ENCODE results near the gene ACOT13.
A peak's percentile ranks its signal among the peaks of the same experiment; 100 is the strongest.
"Not testable (repeated sequence)": the region's sequence is repeated elsewhere in the genome, so short reads cannot be mapped to it uniquely, and the experiment has no call there.

ACOT13 gene

DNA sequence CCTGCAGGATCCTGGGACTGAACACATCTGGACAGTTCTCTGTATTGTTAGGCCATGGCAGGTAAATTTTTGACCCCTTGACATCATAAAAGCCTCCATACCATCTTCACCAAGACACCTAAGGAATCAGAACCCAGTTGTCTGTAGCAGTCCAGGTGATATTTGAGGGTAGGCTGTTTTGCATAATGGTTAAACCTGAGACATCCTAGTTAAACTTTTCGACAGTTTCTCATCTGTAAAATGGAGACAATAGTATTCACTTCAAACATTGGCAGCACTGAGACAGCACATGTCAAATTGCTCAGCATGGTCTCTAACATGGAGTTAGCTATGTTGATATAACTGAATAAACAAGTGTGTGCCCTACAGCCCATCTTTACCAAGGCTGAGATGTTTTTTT, 27.3 kb downstream of the ACOT13 start:
- DNase-seq, result no peak

DNA sequence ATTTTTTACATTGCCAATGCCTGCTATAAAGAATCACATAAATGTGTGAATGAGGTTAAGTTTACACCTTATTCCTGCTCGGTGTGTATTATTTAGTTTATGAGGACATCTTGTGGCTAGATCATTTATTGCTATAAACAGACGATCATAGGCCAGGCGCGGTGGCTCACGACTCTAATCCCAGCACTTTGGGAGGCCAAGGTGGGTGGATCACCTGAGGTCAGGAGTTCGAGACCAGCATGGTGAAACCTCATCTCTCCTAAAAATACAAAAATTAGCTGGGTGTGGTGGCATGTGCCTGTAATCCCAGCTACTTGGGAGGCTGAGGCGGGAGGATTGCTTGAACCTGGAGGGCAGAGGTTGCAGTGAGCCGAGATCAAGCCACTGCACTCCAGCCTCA, 28.8 kb downstream of the ACOT13 start:
- peak in 1 of 2 experiments; percentile 69 for DNase-seq

DNA sequence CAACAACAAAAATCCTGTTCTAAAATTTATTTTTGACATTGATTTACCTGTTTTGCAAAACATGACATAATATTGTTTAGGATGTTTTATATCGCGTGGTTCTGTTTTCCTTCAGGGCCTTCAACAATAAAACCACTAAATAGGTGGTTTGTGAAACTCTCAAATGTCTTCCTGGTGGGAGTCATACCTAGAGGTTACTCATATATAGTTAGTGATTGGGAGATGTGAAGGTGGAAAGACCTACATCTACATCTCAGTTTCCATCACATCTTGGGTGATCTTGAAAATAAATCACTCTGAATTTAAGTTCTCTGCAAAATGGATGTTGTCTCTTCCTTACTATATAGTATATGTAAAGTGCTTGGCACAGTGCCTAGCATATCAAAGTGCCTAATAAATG, 29.2 kb downstream of the ACOT13 start:
- DNase-seq, result no peak

DNA sequence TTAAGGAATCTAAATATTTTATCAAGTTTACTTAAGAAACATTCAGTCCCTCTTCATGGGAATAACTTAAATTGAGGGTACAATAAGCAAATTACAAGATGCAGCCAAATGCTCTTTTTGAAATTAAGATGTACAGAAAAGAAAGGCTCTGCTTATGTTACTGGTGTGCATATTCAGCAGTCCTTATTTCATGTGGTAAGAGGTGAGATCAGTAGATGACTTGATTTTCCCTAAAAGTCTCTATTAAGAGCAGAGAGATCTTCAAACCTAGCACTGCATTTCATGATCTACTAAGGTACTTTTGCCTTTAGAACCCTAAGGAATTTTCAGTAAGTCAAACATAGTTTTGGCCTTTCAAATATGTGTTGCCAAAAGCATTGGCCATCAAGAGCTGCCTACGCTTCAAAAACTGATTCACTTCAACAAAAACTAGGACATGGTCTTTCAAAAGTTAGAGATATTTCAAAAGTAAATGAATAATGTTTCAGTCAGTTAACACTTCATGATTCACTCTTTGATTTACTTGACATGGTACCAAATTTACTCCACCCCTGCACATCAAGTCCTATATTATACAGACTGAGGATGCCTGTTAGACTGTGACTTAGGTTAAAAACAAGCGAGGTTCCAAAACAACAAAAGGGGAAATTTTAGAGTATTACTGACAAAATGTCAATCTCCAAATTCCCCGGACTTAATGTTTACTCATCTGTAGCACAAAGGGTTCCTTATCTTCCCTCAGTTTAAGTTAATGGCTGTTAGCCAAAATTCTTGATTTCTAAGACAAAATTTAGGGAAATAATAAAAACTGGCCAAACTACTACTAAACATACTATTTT, 32.9 kb downstream of the ACOT13 start:
- DNase-seq, result no peak

DNA sequence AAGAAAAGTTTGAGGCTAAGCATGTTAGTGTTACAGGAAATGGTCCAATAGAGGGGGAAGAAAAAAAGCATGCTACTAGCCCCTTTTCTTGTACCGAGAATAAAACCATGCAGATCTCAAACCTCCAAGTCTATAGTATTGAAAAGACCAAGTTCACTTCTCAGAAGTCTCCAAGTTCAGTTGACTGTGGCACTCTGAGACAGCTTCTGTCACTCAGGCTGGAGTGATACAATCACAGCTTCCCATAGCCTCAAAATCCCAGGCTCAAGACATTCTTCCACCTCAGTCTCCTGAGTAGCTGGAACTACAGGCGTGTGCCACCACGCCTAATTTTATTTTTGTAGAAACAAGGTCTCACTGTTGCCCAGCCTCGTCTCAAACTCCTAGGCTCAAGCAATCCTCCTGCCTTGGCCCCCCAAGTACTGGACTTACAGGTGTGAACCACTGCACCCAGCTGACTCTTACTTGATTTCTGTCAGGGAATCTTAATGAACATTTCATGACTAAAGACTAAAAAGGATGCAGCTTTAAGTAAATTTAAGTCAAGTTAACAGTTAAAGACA, 35.9 kb downstream of the ACOT13 start:
- DNase-seq, result no peak

DNA sequence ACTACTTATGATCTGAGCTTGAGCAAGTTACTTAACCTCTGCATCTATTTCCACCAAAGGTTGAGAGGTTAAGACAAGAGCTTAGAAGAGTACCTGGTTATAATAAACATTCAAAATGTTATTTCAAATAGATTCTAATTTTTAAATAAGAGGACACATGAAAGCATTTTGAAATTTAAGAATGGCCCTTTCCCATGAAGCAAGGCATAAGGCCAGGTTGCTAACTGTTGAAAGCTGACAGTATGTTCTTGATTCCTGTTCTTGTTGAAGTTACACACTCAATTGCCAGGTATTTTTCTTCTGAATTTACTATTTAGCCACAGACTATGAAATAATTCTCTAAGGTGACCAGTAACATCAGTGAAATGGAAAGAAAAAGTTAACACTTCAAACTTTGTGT, 37.6 kb downstream of the ACOT13 start:
- DNase-seq, result no peak

DNA sequence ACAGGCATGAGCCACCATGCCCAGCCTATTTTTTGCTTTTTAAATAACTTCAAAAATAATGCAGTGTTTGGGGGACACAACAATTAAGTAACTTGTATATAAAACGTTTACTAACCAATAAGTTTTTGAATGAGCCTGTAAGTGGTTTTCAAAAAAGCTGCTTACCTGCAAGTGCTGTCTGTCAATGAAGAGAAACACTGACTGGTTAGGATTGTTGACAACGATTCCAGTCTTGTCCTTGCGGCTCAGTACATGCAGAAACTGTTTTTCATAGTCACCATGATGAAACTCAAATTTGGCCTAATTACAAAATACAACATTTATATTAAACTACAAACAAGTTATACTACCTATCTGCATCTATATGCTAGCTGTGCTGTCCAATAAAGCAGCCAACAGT, 41.7 kb downstream of the ACOT13 start:
- DNase-seq, result no peak

DNA sequence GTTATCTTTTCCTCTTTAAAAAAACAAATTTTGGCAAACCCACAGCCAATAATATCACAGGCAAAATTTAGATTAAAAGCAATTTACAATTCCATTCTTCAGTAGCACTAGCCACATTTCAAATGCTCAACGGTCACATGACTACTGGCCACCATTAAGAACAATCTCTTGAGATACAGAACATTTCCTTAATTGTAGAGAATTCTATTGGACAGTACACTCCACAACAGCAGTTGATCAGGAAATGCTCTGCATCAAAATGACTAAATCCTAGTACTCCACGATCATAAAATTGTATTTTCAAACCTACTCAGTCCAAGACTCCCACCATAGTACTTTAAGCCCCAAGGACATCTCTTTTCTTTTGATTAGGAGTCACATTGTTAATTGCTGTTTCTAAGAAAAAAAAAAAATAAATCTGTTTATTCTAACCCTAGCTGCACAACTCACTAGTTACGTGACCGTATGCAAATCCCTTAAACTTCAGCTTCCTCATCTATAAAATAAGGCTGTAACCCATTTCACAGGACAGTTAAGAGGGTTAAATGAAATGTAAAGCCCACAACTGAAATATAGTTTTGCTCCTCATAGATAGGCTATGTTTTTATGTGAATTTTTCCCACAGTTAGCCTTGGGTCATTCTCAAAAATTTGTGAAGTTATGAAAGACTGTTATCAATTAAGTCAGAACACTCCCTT, 42.3 kb downstream of the ACOT13 start:
- no peak for DNase-seq

DNA sequence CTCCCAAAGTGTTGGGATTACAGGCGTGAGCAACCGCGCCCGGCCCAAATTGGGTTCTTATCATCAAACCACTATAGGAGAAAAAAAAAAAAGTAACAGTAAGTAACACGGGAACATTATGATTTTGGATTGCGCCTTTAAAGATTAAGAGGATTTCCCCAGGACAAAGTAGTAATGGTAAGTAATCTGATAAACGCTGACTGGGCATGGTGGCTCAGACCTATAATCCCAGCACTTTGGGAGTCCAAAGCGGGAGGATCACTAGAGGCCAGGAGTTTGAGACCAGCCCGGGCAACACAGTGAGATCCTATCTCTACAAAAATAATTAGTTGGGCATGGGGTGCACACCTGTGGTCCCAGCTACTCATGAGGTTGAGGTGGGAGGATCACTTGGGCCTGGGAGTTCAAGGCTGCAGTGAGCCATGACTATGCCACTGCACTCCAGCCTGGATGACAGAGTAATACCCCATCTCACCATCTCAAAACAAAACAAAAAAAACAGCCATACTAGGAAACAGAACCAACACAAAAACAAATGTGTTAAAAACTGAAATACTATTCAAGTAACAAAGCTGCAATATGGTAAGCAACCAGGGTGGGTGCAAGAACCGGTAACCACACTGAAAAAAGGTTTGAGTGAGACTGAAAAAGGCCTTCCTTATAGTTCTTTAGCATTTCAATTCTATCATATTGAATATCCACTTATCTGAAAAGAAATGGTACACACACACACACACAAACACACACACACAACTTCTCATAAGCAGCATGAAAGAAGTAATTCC, 43.8 kb downstream of the ACOT13 start:
- DNase-seq, result no peak

DNA sequence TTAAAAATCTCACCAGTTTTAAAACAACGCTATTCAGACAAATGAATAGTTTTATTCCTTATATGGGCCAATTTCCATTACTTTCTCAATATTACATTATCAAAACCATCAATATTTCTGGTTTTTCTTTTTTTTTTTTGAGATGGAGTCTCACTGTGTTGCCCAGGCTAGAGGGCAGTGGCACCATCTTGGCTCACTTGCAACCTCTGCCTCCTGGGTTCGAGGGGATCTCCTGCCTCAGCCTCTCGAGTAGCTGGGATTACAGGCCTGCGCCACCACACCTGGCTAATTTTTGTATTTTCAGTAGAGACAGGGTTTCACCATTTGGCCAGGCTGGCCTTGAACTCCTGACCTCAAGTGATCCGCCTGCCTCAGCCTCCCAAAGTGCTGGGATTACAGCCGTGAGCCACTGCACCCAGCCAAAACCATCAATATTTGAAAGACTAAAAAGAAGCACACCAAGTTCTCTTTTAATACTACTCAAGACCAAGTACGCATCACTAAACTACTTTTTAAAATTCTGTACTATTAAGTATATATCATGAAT, 49.8 kb downstream of the ACOT13 start:
- not testable (repeated sequence) for DNase-seq

DNA sequence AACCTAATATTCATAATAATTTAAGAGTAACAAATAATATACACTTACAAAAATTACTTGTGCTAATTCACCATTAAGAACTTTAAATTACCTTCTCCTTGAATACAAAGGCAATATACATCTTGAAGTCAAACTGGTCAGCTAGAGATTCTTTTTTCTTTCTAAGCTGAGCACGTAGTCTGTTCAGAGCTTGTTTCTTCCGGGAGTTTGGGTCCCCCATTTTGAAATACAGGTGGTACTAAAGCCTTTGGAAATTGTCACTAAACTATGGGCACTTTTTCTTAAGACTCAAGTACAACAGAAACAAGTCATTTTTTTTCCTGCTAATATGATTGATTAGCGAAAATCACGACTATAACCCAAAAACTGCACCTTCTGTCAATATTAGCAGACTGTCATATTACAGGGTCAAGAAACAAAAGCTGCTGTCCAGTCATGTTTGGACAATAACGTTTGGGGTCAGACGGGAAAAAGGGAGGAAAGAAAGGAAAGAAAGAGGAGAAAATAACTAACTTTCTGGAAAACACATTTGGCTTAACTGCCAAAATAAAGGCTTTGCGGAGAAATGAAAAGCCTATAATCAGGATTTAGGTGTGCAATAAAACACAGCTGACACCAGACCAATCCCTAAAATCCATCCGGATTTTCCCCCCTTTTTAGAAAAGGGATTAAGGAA, 51.7 kb downstream of the ACOT13 start:
- DNase-seq, result peak in 1 of 2 experiments; percentile 32

DNA sequence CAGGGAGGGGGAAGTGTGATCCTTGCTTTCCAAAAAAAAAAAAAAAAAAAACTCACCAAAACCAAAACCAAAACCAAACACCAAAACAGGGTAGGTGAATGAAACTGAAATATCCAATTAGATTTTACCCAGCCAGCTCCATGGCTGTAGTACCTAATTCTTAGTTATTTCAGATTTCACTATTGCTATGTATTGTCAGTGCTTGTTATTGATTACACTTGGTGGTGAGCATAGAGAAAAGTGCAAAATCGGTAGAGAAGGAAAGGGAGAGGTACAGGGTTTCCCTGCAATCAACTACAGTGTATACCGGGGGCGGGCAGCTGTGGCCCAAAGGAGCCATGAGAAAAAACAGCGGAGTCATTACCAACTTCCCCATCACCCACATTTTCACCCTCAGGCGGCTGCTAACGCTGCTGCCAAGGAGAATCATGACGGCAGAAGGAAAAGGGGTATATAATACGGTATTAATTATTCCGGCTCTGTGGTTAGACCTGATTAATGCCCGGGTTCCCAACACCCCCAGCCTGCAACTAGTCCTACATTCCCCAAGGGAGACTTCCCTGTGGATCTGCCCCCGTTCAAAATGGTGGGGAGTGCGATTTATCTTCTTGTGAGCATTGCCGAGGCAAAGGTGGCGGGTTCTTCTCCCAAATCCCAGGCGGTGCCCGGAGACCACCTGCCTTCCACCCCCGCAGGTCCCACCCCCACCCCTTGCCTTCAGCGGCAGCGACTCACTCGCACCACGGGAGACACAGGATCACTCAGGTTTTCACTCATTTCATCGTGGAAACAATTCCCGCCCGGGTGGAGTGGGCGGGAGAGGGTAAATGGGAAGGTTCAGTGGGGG, 52.5 kb downstream of the ACOT13 start, which contains the start of gene C6orf62:
C6orf62 (minus strand) TSS at position 30 of the 847 bp plus-strand sequence. CDS start 486 bp downstream, outside the sequence.
- DNase-seq, result peak in 1 of 2 experiments; percentile 40

DNA sequence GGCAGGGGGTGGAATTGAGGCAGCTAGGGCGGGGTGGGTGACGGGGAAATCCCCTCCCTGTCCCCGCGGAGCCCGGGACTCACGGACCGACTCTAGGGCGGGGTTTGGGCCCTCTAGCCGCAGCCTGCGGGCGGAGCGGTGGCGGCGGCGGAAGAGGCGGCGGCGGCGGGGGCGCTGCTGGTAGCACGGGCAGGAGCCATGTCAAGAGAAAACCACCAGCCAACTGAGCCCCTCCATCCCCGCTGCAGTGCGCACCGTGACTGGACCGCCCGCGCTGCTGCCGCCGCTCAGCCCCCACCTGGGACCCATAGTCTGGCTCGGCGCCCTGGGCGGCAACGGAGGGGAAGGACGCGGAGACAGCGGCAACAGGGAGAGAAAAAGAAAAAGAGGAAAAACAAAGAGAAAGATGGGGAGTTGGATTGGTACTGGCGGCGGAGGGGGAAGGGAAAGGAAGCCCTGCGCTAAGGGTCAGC, 53.3 kb downstream of the ACOT13 start:
- peak in 1 of 2 experiments; percentile 38 for DNase-seq

DNA sequence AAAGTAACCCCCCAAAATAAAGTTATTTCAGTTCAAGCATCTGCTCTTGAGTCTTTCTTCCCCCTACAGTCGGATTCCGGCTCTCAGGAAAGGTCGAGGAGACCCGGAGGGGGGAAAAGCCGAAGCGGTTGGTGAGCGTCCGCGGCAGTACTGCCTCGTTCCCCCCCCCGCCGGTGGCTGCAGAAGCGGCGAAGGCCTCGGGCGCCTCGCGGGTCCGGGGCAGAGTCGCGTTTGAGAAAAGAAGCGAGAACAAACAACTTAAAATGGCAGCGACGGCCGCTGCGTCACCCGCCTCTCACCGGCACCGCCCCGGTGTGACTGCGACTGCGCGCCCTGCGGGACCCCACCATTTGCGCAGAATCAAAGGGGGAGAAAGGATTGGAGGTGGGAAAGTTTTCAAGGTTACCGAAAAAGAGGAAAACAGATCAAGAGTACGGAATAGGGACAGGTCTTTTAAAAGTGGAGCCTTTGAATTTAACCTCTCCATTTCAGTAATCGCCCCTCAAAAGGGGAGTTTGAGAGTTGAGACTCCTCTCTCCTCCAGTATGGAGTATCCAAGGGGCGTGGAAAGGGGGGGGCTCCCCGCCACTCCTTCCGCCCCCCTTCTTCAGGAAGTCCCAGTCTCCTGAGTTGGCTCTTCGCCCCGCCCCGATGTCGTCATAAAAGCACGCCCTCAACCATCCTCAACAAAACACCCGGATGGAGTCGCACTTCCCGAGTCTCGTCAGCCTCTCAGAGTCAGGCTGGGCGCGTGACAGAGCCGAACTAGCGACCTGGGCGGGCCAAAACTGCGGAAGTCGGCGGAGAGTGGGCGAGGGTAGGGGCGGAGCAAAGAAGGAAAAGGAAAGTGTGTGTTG, 54.0 kb downstream of the ACOT13 start:
- DNase-seq, result peak; percentile 99

DNA sequence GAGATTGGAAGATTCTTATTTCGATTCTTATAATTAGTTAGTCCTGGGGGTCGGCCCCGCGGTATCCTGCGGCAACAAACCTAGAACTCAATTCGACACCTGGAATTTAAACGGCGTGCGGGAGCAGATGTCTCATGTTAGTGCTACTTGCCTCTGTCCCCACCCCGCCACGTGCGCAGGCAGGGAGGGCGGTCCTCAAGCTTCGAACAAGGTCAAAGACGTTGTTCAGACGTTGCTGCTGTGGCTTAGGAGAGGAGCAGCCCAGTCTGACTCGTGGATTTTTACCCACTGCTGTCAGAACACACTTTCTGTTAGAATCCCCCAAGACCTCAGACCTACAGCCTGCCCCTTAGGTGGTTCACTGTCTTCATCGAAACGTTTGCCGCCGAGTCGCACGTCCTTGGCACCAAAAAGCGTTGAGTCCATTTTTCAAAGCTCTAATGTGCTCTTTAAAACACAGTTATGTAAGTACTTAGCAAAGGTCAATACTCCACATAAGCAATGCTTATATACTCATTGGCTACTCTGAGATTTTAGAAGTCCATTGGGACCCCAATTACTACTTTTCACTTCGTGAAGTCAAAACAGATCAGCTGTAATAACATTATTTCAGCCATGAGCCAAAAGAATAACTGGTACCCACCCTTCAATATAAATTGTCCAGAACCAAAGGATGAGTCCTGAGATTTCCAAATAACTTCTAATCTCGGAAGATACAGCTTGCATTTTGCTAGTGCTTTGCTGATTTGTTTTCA, 54.8 kb downstream of the ACOT13 start:
- no peak for DNase-seq

DNA sequence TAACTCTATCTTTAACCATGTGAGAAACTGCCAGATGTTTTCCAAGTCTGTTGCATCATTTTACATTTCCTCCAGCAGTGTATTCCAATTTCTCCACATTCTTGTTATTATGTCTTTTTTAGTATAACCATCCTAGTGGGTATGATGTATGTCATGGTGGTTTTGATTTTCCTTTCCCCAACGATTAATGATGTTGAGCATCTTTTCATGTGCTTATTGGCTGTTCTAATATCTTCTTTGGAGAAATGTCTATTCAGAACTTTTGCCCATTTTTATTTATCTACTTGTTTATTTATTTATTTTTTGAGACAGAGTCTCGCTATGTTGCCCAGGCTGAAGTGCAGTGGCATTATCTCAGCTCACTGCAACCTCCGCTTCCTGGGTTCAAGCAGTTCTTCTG, 56.4 kb downstream of the ACOT13 start:
- DNase-seq, result no peak

DNA sequence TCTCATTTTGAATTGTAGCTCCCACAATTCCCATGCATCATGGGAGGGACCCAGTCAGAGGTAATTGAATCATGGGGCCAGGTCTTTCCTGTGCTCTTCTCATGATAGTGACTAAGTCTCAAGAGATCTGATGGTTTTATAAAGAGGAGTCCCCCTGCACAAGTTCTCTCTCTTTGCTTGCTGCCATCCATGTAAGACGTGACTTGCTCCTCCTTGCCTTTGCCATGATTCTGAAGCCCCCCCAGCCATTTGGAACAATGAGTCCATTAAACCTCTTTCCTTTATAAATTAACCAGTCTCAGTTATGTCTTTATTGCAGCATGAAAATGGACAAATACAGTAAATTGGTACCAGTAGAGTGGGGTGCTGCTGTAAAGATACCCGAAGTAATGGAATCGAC, 63.8 kb downstream of the ACOT13 start:
- not testable (repeated sequence) for DNase-seq

DNA sequence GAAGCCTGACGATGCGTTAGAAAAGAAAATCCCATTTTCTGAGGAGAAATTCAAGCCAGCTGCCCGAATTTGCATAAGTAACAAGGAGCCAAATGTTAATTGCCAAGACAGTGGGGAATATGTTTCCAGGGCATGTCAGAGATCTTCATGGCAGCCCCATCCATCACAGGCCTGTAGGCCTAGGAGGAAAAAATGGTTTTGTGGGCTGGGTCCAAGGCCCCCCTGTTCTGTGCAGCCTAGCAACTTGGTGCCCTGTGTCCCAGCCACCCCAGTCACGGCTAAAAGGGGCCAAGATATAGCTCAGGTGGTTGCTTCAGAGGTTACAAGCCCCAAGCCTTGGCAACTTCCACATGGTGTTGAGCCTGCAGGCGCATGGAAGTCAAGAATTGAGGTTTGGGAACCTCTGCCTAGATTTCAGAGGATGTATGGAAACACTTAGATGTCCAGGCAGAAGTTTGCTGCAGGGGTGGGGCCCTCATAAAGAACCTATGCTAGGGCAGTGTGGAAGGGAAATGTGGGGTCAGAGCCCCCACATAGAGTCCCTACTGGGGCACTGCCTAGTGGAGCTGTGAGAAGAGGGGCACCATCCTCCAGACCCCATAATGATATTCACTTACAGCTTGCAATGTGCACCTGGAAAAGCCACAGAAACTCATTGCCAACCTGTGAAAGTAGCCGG, 64.7 kb downstream of the ACOT13 start:
- not testable (repeated sequence) for DNase-seq

DNA sequence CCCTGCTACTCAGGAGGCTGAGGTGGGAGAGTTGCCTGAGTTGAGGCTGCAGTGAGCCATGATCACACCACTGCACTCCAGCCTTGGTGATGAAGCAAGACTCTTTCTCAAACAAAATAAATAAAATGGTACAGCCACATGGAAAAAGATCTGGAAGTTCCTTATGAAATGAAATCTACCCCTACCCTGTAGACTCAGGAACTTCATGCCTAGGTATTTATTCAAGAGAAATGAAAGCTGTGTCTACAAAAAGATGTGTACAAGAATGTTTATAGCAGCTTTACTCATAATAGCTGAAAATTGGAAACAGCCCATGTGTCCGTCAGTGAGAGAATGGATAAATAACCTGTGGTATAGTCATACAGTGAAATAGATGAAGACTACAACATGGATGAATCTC, 67.3 kb downstream of the ACOT13 start:
- DNase-seq, result no peak

All from SW 1271 (cell line).